SK-N-SH (cell line): ENCODE data around the gene GOLGA8N.

Source experiments
- CTCF ChIP-seq: fragments of 200-600 bp; sonication (generic); IDR thresholded peaks from 2 replicates; pipeline ENCODE4 v1.6.1; 2017; ENCODE audit warnings: antibody characterized with exemption, mild to moderate bottlenecking, moderate library complexity
- ELF1 ChIP-seq: IDR thresholded peaks from 2 replicates; pipeline ENCODE4 v1.4.0; 2012
- EZH2phosphoT487 ChIP-seq: fragments of 200-600 bp; sonication (generic); IDR thresholded peaks from 2 replicates; pipeline ENCODE4 v1.6.1; 2017; ENCODE audit warnings: low read depth, mixed run types, mild to moderate bottlenecking, antibody characterized with exemption, moderate library complexity, borderline replicate concordance
- FOSL2 ChIP-seq: IDR thresholded peaks from 2 replicates; pipeline ENCODE4 v1.4.0; 2012; ENCODE audit warnings: low read depth, mild to moderate bottlenecking, moderate library complexity, borderline replicate concordance
- MEF2A ChIP-seq: IDR thresholded peaks from 2 replicates; pipeline ENCODE4 v1.4.0; 2012; ENCODE audit warnings: low read depth, borderline replicate concordance
- MXI1 ChIP-seq: IDR thresholded peaks from 2 replicates; pipeline ENCODE4 v1.6.1; 2012; ENCODE audit warnings: mild to moderate bottlenecking, low read depth, low read length, improper control_type of control experiment
- PBX3 ChIP-seq: IDR thresholded peaks from 2 replicates; pipeline ENCODE4; 2012
- POLR2AphosphoS5 ChIP-seq: IDR thresholded peaks from 2 replicates; pipeline ENCODE4 v1.6.1; 2012; ENCODE audit warnings: low read depth, low read length
- RAD21 ChIP-seq: IDR thresholded peaks from 2 replicates; pipeline ENCODE4 v1.6.1; 2012; ENCODE audit warnings: mild to moderate bottlenecking, low read length
- RCOR1 ChIP-seq: fragments of 150-350 bp; IDR thresholded peaks from 2 replicates; pipeline ENCODE4 v1.6.1; 2017; ENCODE audit warnings: antibody characterized with exemption, low read length
- SMC3 ChIP-seq: IDR thresholded peaks from 2 replicates; pipeline ENCODE4 v1.6.1; 2012; ENCODE audit warnings: low read depth, low read length, improper control_type of control experiment
- TAF1 ChIP-seq: IDR thresholded peaks from 2 replicates; pipeline ENCODE4 v1.6.1; 2012; ENCODE audit warnings: low read depth, mild to moderate bottlenecking, low read length, moderate library complexity, borderline replicate concordance

DNA sequence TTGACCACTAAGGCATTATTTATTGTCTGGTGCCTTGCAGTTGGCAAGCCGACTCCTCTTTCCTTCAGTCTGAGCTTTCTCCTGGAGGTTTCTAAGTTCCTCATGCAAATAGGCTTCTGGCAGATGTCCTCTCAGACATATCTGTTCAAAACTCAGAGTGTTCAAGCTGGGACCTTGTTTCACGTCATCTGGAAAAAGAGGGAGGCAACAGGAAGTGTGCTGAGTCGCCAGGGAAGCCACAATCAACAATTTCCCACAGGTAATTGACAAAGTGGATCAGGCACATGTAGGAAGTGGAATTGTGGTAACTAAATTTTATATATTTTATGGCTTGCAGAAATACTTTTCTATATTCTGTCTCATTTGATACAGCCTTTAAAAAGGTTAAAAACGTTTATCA is 62.8 kb downstream of the GOLGA8N start:
- TF ChIP-seq CTCF (no peak), SMC3 (no peak), MEF2A (no peak), TAF1 (no peak), FOSL2 (no peak), MXI1 (no peak), RAD21 (no peak), EZH2phosphoT487 (no peak), RCOR1 (no peak), POLR2AphosphoS5 (no peak), PBX3 (no peak), ELF1 (no peak)
